Activated T-cell treated with anti-CD3 and anti-CD28 coated beads, Interleukin-2, amount 50 U/mL, for 1 hour (primary cell): ENCODE data around the gene MAP4K1.
"Not testable (repeated sequence)": the region's sequence is repeated elsewhere in the genome, so short reads cannot be mapped to it uniquely, and the experiment has no call there.

ENCODE experiments used
- DNase-seq: peaks from one replicate; pipeline ENCODE4 v3.0.0-alpha.2; 2020

Gene MAP4K1

GRCh38 chr19:38619361-38620174 lies 1.8 kb upstream of the MAP4K1 start:
- DNase-seq, result no peak

- DNase-seq, result peak; percentile 98
Observed at GRCh38 chr19:38618590-38619360, 1.0 kb upstream of the MAP4K1 start, which contains the start of gene EIF3K. TSS of gene EIF3K (plus strand) at chr19:38619188. CDS start at chr19:38619269, 81 bp downstream.

- peak; percentile 38 for DNase-seq
Observed at GRCh38 chr19:38617283-38617763, 430 bp downstream of the MAP4K1 start.

GRCh38 chr19:38616265-38616664 lies 1.5 kb downstream of the MAP4K1 start:
- no peak for DNase-seq

- DNase-seq, result no peak
Observed at GRCh38 chr19:38615007-38615581, 2.7 kb downstream of the MAP4K1 start.

- no peak for DNase-seq
Observed at GRCh38 chr19:38614289-38614688, 3.5 kb downstream of the MAP4K1 start.

- no peak for DNase-seq
Observed at GRCh38 chr19:38606131-38606530, 11.6 kb downstream of the MAP4K1 start.

GRCh38 chr19:38602856-38603255 lies 14.9 kb downstream of the MAP4K1 start:
- not testable (repeated sequence) for DNase-seq

GRCh38 chr19:38599722-38600121 lies 18.0 kb downstream of the MAP4K1 start:
- no peak for DNase-seq

GRCh38 chr19:38597075-38597474 lies 20.7 kb downstream of the MAP4K1 start:
- no peak for DNase-seq

- DNase-seq, result peak; percentile 33
Observed at GRCh38 chr19:38596057-38596981, 21.4 kb downstream of the MAP4K1 start.

GRCh38 chr19:38592940-38593339 lies 24.8 kb downstream of the MAP4K1 start:
- DNase-seq, result no peak

- no peak for DNase-seq
Observed at GRCh38 chr19:38588041-38588440, 29.7 kb downstream of the MAP4K1 start.

- DNase-seq, result no peak
Observed at GRCh38 chr19:38587562-38587961, 30.2 kb downstream of the MAP4K1 start.

- DNase-seq, result no peak
Observed at GRCh38 chr19:38583985-38584305, 33.8 kb downstream of the MAP4K1 start.

- no peak for DNase-seq
Observed at GRCh38 chr19:38583219-38583984, 34.4 kb downstream of the MAP4K1 start.

GRCh38 chr19:38580080-38580479 lies 37.7 kb downstream of the MAP4K1 start:
- DNase-seq, result no peak

GRCh38 chr19:38579304-38579703 lies 38.4 kb downstream of the MAP4K1 start:
- DNase-seq, result not testable (repeated sequence)

- DNase-seq, result no peak
Observed at GRCh38 chr19:38577826-38578225, 39.9 kb downstream of the MAP4K1 start.

- DNase-seq, result no peak
Observed at GRCh38 chr19:38571682-38572081, 46.1 kb downstream of the MAP4K1 start.

GRCh38 chr19:38569368-38569983 lies 48.3 kb downstream of the MAP4K1 start:
- no peak for DNase-seq
